Measurements from ENCODE around the gene RFTN1. TPM values are rescaled to one million over a fixed set of nuclear protein-coding genes. Genes with fewer than 3 reads are reported as not detected.

RFTN1 gene
- total and polyA plus RNA-seq, 9 of the 15 experiments (the other 6 are each of a cell fraction or from before 2014, with no cell fraction given) = 0.08 to 0.51 (median 0.11) TPM; not detected in 6

DNA sequence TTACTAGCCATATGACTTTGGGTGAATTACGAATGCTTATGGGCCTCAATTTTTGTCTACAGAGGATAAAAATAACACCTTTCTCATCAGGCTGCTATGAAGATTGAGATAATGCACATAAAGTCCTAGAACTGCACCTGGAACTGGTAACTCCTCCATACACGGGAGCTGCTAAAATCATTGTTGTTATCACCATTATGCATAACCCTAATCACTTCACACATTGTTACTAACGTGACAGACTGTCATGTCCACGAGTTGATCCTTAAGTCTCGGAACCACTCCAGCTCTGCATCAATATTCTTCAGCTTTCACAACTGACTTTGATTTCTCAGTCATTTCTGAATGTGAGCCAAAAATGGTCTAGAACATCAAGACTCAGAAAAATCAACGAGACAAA lies 64.1 kb downstream of the RFTN1 start:
- Histone ChIP-seq H3K27me3 (ENCODE audit: control insufficient read depth in 2 of 2, insufficient read depth in 2 of 2, low read length in 2 of 2) (peaks cover 12 to 22% of the 10 kb centered on the region in 2 experiments), H3K79me2 (ENCODE audit: control insufficient read depth, insufficient read depth, low read length) (no peaks in the 10 kb centered on the region), H3K4me2 (ENCODE audit: insufficient read depth, low read length) (no peak overlapping the region), H3K4me3 (no peak overlapping the region), H3K9ac (ENCODE audit: insufficient read depth in 1 of 2, low read depth in 2 of 2, low read length in 2 of 2) (no peak overlapping the region), H2AFZ (ENCODE audit: low read depth, low read length) (no peak overlapping the region), H3K27ac (ENCODE audit: extremely low read depth, low read depth, low read length) (no peak overlapping the region), H3K36me3 (ENCODE audit: control insufficient read depth, insufficient read depth, low read length) (no peaks in the 10 kb centered on the region), H4K20me1 (replicated peaks; ENCODE audit: control insufficient read depth, insufficient read depth, low read length) (no peaks in the 10 kb centered on the region), H3K9me1 (ENCODE audit: control insufficient read depth, insufficient read depth, low read length) (no peaks in the 10 kb centered on the region), H3K9me3 (replicated peaks; ENCODE audit: control insufficient read depth, insufficient read depth, low read depth, low read length) (no peaks in the 10 kb centered on the region), H3K4me1 (replicated peaks in 1 of 2; ENCODE audit: control insufficient read depth in 2 of 2, insufficient read depth in 2 of 2, low read length in 2 of 2) (no peaks in the 10 kb centered on the region)
- intact Hi-C loops (cut with micrococcal nuclease) = no loop called here
- POLR2A ChIA-PET = no interaction called here
- DNase-seq (ENCODE audit: extremely low read depth in 1 of 4, low spot score in 3 of 4) (no peak), FAIRE-seq (peak; percentile 26), ATAC-seq (no peak)
- CTCF ChIA-PET (ENCODE audit: low intra/inter-chr PET ratio) = no interaction called here
- in situ Hi-C loops (cut with MboI) = no loop called here
- TF ChIP-seq, protein P1, sequence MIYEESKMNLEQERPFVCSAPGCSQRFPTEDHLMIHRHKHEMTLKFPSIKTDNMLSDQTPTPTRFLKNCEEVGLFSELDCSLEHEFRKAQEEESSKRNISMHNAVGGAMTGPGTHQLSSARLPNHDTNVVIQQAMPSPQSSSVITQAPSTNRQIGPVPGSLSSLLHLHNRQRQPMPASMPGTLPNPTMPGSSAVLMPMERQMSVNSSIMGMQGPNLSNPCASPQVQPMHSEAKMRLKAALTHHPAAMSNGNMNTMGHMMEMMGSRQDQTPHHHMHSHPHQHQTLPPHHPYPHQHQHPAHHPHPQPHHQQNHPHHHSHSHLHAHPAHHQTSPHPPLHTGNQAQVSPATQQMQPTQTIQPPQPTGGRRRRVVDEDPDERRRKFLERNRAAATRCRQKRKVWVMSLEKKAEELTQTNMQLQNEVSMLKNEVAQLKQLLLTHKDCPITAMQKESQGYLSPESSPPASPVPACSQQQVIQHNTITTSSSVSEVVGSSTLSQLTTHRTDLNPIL (CRISPR knock-in tag; IDR thresholded peaks at IDR 0.05) = no peak
- TF ChIP-seq SPI1 (IDR thresholded peaks at IDR 0.05; ENCODE audit: borderline replicate concordance, low read depth, low read length) (no peak), HMGN3 (IDR thresholded peaks at IDR 0.05; ENCODE audit: borderline replicate concordance, extremely low read depth, insufficient read length, low read depth, low read length) (no peak)
- TF ChIP-seq, protein P2, sequence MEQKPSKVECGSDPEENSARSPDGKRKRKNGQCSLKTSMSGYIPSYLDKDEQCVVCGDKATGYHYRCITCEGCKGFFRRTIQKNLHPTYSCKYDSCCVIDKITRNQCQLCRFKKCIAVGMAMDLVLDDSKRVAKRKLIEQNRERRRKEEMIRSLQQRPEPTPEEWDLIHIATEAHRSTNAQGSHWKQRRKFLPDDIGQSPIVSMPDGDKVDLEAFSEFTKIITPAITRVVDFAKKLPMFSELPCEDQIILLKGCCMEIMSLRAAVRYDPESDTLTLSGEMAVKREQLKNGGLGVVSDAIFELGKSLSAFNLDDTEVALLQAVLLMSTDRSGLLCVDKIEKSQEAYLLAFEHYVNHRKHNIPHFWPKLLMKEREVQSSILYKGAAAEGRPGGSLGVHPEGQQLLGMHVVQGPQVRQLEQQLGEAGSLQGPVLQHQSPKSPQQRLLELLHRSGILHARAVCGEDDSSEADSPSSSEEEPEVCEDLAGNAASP (IDR thresholded peaks at IDR 0.05) = no peak
- TF ChIP-seq, protein P3, sequence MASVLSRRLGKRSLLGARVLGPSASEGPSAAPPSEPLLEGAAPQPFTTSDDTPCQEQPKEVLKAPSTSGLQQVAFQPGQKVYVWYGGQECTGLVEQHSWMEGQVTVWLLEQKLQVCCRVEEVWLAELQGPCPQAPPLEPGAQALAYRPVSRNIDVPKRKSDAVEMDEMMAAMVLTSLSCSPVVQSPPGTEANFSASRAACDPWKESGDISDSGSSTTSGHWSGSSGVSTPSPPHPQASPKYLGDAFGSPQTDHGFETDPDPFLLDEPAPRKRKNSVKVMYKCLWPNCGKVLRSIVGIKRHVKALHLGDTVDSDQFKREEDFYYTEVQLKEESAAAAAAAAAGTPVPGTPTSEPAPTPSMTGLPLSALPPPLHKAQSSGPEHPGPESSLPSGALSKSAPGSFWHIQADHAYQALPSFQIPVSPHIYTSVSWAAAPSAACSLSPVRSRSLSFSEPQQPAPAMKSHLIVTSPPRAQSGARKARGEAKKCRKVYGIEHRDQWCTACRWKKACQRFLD (CRISPR knock-in tag; IDR thresholded peaks at IDR 0.05) = no peak
- WGBS (ENCODE audit: insufficient coverage, low coverage, missing lambda C conversion rate) = under 1% methylated on average over 6 of the region's 6 CpGs
- no TSS peak for BruUV-seq (replicated peaks)
